Activated T-cell treated with anti-CD3 and anti-CD28 coated beads for 4 hours (primary cell): ENCODE measurements around the gene KIAA0513.

Experiments used
- DNase-seq: peaks from one replicate; pipeline ENCODE4 v3.0.0-alpha.2; 2020

KIAA0513 gene

DNA sequence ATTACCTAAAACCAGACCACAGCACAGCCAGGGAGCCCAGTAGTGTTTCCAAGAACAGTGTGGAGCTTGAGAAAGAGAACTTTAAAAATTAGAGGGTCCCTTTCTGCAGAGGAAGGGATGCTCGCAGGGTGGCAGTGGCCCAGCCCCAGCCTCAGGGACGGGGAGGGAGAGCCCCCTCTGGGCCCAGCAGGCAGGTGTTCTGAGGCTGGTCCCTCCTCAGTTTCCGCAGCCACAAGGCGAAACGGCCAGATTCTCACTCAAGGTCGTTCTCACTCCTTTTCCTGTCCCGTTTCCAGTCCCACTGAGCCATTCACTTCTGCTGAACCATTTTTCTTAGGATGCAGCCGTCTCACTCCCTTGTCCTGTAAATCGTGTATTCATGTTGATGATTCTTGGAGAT is 64.7 kb downstream of the KIAA0513 start:
- no peak for DNase-seq

DNA sequence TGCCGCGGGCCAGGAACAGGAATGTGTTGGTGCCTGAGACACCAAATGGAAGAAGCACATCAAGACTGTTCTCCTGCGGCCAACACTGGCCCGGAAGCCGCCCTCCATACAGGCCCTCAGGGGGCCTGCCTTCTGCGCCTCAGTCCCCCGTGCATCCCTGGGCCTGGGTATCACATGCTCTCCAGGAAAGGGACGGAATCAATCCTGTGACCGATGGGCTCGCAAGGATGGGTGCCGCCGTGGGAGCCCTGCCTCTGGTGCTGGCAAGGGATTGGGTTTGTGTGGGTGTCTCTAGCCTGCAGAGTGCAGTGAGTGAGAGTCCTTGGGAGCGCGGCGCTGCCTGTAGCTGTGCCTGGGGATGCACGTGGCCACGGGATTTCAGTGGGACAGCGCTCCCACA is 65.3 kb downstream of the KIAA0513 start:
- no peak for DNase-seq

DNA sequence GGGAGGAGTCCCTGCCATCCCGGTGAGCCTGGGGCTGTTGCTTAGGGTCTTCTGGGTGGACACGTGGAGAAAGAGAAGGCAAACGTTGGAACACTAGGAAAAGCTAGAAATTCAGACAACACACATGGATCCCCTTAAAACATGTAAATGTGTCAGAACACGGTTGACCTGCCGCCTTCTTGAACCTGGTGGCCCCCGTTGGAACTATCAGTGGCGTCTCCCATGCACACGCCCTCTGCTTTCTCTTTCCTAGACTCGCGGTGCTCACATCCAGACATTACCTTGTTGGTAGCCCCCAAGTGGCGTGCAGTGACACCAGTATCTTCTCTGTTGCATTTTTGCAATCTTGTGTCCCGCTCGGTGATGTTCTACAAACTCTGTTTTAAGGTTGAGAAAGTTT is 66.1 kb downstream of the KIAA0513 start:
- no peak for DNase-seq

DNA sequence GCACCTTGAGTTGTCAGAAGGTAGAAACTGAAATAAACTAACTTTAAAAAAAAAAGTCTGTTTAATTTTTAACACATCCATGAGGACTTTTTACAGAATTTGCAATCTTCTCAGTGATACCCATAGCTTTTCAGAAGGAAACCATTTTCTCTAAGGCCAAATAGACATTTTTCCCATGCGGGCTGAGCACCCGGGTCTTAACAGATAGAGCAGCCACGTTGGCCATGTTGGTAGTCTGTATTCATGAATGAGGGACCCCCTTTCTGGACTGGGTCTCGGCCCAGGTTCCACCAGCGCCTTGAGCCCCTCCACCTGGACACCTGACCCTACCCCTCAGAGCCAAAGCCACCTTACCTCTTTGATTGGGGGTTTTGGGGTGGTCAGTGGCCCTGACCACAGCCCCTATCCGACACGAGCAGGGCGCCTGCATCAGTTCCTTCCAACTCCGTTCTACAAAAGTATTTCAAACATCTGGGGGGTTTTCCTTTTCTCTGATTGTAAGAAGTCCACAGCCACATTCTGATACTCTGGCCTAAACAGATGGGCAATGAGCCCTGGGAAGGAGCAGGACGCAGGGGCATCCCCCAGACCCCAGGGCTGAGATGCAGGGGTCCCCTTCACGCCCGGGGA is 66.7 kb downstream of the KIAA0513 start:
- no peak for DNase-seq

DNA sequence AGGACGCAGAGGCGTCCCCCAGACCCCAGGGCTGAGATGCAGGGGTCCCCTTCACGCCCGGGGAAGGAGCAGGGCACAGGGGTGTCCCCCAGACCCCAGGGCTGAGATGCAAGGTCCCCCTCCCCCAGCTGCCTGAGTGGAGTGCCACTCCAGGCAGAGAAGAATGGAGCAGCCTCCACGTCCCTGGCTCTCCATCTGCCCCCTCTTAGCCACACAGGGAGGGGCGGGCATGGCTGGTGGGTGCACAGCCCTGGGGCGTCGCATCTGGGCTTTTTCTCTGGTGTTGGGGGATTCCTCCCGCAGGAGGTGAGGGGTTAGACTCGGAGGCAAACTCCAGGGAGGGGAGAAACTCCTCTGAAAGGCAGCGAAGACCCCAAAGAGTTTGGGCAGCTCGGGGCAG is 67.2 kb downstream of the KIAA0513 start:
- DNase-seq = no peak

DNA sequence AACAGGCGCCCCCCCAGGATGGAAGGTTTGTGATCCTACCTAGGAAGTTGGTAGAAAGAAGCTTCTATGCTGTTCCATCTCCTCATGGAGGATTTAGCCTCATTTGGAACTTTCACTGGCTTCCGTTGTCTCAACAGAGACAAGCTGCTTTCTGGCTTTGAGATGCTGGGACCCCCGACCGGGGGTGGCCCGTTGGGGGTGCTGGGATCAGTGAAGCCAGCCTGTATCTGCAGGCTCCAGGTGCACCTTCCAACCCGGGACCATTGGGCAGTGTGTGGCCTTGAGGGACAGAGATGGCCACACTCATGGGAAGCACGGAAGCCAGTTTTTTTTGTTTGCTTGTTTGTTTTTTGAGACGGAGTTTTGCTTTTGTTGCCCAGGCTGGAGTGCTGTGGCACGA is 69.3 kb downstream of the KIAA0513 start:
- no peak for DNase-seq

DNA sequence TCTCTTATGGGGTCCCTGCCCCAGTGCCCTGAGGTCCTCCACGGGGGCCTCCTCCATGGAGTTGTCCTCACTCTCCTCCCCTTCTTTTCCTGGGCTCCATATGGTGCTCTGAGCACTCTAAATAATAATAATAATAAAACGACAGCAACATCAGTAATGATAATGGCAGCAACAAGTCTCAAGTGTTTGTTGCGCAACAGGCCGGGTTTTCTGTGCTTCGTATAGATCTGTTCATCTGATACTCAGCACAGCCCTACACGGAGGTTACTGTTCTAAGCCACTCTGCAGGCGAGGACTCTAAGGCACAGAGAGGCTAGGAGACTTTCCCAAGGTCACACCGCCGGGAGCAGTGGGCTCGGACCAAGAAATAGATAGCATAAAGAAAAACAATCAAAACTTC is 71.0 kb downstream of the KIAA0513 start:
- DNase-seq = no peak

DNA sequence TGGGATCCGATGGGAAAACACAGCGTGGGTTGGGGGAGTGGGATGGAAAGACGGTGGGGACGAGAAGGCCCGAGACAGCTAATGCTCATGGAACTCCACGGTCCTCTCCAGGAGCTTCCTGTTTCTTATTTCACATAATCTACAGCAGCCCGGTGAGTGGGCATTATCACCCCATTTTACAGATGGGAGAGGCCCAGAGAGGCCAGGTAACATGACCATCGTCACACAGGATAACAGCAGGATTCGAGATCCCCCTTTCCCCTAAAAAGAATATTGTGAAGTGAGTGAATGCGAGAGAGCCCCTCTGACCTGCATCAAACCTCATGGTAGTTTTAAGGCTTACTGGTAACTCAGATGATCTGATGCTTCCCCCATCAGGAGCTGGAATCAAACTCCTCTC is 72.7 kb downstream of the KIAA0513 start:
- DNase-seq = no peak

DNA sequence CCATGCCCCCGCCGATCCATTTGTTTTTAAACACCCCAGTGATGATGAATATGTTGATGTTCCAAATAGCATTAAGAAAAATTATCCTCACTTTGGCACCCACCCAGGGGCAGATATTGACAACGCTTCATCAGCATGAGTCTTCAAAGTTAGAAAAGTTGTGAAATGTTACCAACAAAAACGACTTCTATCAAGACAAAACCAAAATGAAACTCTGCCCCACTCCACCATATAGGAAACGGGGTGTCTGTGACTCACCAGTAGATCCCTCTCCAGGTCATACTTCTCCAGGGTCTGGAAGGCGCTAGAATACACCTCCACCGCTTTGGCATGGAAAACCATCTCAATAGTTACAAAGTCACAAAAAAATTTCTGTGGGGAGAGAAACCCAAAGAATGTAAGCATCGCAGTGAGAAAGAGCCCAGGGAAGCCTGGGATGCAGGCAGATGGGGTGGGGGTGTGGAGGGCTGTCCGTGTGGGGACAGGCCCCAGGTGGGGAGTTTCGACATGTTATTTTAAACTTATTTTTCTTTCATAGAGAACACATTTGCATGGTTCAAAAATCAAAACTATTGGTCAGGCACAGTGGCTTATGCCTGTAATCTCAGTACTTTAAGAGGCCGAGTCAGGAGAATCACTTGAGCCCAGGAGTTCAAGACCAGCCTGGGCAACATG is 74.5 kb downstream of the KIAA0513 start:
- no peak for DNase-seq

DNA sequence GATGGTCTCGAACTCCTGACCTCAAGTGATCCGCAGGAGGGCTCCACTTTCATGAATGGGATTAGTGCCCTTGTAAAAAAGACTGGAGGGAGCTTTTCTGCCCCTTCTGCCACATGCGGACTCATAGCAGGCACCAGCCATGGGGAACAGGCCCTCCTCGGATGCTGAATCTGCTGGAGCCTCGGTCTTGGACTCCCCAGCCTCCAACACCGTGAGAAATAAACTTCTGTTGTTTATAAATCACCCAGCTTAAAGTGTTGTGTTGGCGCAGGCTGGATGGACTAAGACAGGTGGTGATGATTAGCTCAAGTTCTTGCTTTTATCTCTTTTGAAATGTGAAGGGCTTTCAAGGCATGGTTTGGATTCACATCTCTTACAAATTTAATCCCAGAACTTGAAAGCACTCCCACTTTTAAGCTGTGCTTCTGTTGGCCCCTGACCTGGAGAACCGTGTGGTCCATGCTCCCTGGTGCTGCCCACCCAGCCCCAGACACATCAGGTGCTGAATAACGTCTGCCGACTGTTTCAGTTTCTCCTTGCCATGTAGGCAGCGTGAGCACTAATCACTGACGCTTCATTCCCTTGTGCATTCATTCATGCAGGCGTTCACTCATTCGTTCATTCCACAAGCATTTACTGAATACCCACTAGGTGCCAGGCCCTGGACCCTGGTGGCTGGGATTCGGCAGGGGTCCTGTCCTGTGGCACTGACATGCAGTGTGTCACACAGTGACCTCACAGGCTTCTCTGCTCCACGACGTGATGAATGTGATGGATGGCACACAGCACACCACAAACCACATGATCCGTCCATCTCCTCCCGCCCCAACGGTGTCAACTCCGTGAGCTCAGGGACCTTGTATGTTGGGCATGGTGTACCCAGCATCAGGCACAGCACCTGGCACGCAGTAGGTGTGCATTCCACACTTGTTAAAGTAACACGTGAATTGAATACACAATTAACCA is 75.8 kb downstream of the KIAA0513 start:
- DNase-seq = no peak

DNA sequence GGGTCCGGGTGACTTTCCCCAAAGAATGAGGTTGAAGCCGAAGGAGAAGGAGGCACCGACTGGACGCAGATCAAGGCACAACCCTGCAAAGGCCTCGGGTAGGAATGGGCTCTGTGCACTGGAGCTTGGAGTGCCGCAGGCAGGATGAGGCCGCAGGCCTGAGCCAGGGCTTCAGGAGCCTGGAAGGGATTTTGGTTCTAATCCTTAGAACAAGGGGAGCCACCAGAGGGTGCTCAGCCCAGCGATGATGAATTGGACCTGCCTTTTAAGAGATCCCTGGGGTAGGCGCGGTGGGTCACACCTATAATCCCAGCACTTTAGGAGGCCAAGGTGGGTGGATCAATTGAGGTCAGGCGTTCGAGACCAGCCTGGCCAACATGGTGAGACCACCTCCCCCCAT is 76.6 kb downstream of the KIAA0513 start:
- DNase-seq = no peak

DNA sequence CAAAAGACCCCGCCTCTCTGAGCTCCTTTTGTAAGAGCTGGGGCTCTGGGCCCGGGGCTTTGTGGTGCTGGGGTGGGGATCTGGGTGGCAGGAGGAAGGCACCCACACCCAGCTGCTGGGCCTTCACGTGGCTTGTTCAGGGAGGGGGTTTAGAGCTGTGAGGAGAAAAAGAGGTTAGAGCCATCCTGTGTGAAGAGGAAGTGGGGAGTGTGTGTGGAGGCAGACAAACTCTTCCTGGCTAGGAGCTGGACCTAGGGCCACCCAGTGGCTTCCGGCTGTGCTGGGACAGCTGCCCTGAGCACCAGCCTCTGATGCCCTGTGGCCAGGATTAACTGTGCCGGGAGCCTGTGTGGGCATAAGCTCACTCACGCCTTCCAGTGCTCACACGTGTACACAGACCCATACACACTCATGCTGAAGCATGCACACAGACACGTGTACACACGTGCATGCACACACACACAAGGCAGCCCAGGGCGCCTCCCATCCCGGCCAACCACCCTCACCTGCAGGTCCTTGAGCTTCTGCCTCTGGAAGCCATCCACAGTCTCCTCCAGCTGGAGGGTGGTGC is 77.3 kb downstream of the KIAA0513 start:
- no peak for DNase-seq

DNA sequence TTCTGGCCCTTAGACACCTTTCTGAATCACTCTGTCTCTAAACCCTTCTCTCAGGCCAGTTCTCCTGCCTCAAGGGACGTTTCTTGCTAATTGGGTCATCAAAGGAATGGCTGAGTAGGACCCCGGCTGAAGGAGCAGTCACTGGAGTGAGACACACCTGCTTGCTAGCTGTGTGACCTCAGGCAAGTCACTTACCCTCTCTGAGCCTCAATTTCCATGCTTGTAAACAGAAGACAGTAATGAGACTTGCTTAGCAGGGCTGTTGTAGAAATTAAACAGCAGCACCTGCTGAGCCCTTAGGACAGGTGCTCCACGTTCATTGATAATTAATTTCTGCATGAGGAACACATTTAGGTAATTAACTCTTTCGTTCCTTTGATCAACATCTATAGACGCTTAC is 77.9 kb downstream of the KIAA0513 start:
- DNase-seq = no peak

DNA sequence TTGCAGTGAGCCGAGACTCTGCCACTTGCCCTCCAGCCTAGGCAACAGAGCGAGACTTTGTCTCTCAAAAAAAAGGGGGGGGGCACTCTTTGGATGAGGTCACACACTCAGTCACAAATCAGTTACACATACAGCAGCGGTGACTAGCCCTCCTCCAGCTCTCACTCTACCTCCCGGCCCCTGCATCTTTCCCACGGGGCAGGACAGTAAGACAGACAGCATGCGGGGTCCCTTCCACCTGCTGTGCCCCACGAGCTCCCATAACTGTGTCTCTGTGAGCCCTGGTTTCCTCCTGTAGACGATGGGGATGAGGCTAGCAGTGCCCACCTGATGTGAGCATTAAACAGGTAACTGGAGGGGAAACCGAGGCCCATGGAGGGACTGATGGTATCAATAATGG is 79.5 kb downstream of the KIAA0513 start:
- no peak for DNase-seq

DNA sequence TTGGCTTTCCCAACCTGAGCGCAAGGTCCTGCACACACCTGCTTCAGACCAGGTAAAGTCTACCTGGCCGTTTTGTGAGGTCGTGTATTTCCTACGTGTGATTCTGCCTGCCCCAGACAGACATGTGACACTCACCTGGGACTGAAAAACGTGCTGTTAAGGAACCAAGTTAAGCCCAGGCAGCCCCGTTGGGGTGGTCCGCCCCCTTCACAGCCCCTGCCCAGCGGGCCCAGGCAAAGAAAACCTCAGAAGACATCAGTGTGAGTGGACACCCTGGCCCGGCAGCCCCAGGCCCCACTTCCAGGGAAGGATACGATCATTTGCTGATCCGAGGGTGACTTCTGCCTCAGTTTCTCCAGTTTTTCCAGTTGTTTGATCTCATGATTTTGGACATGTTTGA is 79.9 kb downstream of the KIAA0513 start:
- no peak for DNase-seq

DNA sequence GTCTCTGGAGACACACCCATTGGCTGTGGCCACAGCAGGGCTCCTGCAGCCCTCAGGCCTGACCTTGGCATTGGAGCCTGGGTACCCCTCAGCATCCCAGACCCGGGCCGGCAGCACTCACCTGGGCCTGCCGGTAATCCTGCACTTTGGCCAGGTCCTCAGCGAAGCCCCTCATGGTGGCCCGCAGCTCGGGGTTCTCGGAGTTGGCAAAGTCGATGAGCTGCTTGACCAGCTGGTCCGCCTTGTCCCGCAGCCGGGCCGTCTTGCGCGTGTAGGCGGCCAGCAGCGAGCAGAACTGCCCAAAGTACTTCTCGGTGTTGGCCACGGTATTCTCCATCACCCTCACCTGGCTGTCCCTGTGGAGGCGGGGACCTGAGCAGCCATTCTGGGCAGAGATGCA is 82.5 kb downstream of the KIAA0513 start:
- no peak for DNase-seq

DNA sequence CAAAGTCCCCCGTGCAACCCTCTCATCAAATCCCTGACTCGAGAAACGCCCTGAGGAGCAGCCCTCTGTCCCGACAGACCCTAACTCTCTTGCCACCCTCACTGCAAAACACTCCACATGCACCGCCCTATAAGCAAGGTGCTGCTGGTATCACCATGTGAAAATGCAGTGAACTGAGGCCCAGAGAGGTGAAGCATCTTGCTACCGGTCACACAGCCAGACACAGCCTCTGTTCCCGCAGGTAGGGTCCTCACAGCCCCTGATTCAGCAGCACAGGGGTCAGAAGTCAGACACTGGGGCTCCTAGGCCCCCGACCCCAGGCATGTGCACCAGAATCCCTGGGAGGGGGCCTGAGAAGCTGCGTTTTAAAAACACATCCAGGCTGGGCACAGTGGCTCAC is 83.6 kb downstream of the KIAA0513 start:
- DNase-seq = no peak

DNA sequence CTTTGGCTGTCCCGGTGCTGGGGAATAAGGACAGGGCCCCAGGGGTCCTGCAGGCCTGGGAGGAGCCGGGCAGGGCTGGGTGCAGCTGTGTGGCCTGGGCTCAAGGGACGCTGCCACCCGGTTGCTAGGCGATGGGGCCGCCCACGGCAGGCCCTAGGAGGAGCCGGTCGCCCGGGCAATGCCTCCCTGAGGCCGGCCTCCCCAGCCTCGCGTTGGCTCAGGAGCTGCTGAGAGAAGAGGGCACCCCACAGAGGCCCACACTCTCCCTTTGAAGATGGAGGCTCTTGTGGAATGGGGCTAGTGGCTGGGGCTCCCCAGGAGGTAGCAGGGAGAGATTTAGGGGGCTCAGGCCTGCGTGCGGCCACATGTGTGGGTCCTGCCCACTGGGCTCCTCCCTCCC is 84.8 kb downstream of the KIAA0513 start, which contains the start of gene CIBAR2:
TSS of gene CIBAR2 (minus strand) at position 109 of the 400 bp plus-strand sequence. CDS start 120 bp downstream, outside the sequence.
- no peak for DNase-seq

DNA sequence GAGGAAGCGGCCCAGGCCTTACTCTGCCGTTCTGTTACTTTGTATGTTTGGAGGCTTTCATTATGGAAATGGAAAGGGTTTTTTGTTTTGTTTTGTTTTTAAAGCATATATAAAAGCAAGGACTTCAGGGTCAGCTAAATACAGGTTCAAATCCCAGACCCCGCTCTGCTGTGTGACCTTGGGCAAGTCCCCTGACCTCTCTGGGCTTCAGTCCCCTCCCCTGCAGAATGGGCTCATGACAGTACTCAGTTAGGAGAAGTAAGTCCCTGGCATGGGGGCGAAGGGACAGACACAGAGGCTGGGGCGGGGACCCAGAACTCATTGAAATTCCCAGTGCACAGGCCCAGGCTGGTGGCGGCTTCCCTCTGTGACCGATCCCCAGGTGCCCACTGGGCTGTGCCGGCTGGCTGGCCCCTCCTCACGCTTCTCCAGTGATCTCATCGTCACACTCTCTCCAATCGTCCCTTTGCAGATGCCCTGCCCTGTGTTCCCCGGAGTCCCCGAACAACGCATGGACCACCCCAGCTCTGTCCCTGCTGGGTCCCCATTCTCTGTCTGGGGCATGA is 85.7 kb downstream of the KIAA0513 start:
- DNase-seq = no peak

DNA sequence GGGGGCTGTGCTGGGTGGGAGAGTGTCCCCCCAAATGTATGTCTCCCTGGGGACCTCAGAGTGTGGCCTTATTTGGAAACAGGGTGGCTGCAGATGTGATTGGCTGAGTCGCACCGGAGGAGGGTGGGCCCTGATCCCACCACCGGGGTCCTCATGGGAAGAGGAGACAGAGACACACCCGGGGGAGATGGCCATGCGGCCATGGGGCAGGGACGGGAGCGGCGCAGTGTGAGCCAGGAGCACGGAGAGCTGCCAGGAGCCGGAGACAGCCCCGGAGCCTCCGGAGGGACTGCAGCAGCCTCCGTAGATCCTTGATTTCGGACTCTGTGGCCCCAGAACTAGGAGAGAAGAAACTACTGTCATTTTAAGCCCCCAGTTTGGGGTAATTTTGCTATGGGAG is 86.3 kb downstream of the KIAA0513 start:
- no peak for DNase-seq

DNA sequence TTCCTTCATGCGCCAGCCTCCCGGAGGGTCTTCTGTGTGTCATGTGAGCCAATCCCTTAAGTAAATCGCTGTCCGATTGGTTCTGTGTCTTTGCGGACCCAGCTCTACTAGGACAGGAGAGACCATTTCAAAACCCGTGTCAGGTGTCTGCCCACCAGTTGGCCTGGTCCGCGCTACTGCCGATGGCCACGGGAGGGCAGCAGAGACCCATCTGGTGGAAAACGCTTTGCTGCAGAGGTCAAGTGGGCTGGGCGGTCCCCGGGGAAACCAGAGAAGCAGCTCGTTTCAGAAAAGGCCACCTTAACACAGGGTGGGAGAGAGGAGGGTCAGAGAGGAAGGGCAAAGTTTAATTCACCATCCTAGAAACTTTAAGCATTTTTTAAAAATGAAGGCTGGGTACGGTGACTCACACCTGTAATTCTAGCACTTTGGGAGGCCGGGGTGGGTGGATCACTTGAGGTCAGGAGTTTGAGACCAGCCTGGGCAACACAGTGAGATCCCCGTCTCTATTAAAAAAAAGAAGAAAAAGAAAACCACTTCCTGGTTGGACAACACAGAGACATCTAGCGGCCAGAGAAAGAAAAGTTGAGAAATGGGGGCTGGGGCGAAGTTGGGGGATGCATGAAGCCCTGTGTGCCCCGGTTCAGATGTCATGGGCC is 87.4 kb downstream of the KIAA0513 start:
- peak; percentile 76 for DNase-seq

DNA sequence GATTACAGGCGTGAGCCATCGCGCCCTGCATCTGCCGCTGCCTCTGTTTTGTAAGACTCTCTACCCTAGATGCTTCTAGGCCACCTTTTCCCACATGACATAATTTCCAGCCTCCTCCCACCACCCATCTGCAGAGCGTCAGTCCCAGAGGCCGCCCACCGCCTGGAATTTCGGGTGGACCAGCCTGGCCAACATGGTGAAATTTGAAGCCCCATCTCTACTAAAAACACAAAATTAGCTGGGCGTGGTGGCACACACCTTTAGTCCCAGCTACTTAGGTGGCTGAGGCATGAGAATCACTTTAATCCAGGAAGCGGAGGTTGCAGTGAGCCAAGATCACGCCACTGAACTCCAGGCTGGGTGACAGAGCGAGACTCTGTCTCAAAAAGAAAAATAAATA is 89.8 kb downstream of the KIAA0513 start:
- no peak for DNase-seq

DNA sequence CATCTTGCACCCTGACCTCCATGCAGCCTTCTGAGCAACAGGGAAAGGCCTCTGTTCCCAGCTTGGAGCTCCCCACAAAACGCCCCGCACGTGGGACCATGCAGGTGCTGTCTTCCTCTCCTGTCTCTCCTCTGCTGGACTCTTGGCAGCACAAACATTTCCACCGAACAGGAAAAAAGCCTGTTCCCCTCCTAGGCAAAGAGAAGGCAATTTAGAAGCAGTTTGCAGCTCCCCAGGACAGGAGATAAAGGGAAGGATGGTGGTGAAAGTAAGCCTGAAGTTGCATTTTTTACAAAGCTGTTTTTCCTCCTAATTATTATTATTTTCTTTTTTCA is 92.4 kb downstream of the KIAA0513 start:
- DNase-seq = no peak
